Esophagus muscularis mucosa (tissue), 4 donors: ENCODE measurements around the gene SDCBP2. TPM values are rescaled to one million over a fixed set of nuclear protein-coding genes. Genes with fewer than 3 reads are reported as not detected.

Experiments used
- DNase-seq: peaks from one replicate; pipeline ENCODE4 v3.0.0-alpha.2; 2017; ENCODE audit errors: extremely low spot score
- H3K27ac ChIP-seq, 4 donors: fragments of 200-600 bp; sonication (generic); replicated peaks in 1 of 4; 1 replicate in 3 of 4; 2 replicates in 1 of 4; pipeline ENCODE4 v1.5.1; 2016 to 2019; ENCODE audit warnings: mild to moderate bottlenecking in 1 of 4
- H3K27me3 ChIP-seq, 4 donors: fragments of 200-600 bp; sonication (generic); one replicate each; pipeline versions ENCODE4 v1.5.1 to v1.6.0; 2016 to 2019
- H3K36me3 ChIP-seq, 4 donors: fragments of 200-600 bp; sonication (generic); one replicate each; pipeline ENCODE4 v1.5.1; 2016 to 2019
- H3K4me1 ChIP-seq, 4 donors: fragments of 200-600 bp; sonication (generic); one replicate each; pipeline ENCODE4 v1.5.1; 2016 to 2019
- H3K4me3 ChIP-seq, 4 donors: fragments of 200-600 bp; sonication (generic); 1 replicate in 2 of 4; 2 replicates in 2 of 4; pipeline ENCODE4 v1.5.1; 2016 to 2019; ENCODE audit warnings: mild to moderate bottlenecking in 4 of 4, moderate library complexity in 1 of 4
- H3K9me3 ChIP-seq, 4 donors: fragments of 200-600 bp; sonication (generic); 1 replicate in 3 of 4; 2 replicates in 1 of 4; pipeline ENCODE4 v1.5.1; 2016 to 2019
- EP300 ChIP-seq: sonication (generic); formaldehyde crosslinking; IDR thresholded peaks from one replicate; pipeline ENCODE4 v1.6.1; 2017; ENCODE audit warnings: antibody characterized with exemption
- POLR2A ChIP-seq: fragments of 450-650 bp; IDR thresholded peaks from one replicate; pipeline ENCODE4 v1.6.1; 2017; ENCODE audit warnings: antibody characterized with exemption, moderate library complexity, mild to moderate bottlenecking, low read depth
- POLR2AphosphoS5 ChIP-seq, 2 donors: sonication (generic); formaldehyde crosslinking; IDR thresholded peaks; one replicate each; pipeline ENCODE4 v1.6.1; 2017; ENCODE audit warnings: antibody characterized with exemption in 2 of 2
- WGBS: methylation state at CpG from one replicate; pipeline ENCODE4 v1.1.5; 2018; 5-methylcytosine and 5-hydroxymethylcytosine counted together
- intact Hi-C: fragments of 100-400 bp; cut with DNase I; formaldehyde crosslinking; loops from one replicate; pipeline ENCODE4 v1.15.1; 2023
- total RNA-seq, 4 donors: library from RNA; depleted of rRNA; stranded (reverse); fragments of >200 nt; gene quantifications; one replicate each; pipeline versions ENCODE4 v1.1.0 to v1.2.1, GENCODE V29; 2016
- TF ChIP-seq, protein P1 (sequence below), 3 experiments: fragments of 200-600 bp in 2 of 3; fragments of 450-650 bp in 1 of 3; sonication (generic) in 2 of 3; IDR thresholded peaks; one replicate each; pipeline ENCODE4 v1.5.1; 2017 to 2019; ENCODE audit warnings: antibody characterized with exemption in 3 of 3, mild to moderate bottlenecking in 2 of 3, moderate library complexity in 1 of 3

SDCBP2 gene
- total RNA-seq, 4 donors from 2014 or later = 2.1 to 6.2 (median 4.1) TPM

DNA sequence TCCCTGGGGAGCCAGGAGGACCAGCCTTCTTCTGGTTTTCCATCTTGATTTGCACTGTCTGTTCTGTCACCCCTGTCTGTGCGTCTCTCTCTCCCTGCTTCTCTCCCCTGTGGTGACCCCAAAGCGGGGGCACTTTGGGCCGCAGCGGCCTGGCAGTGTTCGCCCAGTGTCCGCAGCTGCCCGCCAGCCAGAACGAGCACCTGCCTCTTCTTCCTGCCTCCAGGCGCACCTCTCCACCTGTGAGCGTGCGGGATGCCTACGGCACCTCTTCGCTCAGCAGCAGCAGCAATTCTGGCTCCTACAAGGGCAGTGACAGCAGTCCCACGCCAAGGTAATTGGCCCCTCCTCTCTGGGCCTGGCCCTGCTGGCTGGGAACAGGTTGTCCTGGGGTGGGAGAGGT is 32.0 kb downstream of the SDCBP2 start:
- Histone ChIP-seq H3K36me3 (peaks cover 0 to 59% (median 29%) of the 10 kb centered on the region in 4 donors), H3K27me3 (no peaks in the 10 kb centered on the region), H3K4me3 (no peak overlapping the region), H3K27ac (no peak overlapping the region), H3K9me3 (no peaks in the 10 kb centered on the region), H3K4me1 (peaks cover 0 to 11% (median 0%) of the 10 kb centered on the region in 4 donors)
- no peak for TF ChIP-seq POLR2AphosphoS5 (IDR thresholded peaks at IDR 0.05)
- TF ChIP-seq POLR2A = no peak
- TF ChIP-seq, protein P1, sequence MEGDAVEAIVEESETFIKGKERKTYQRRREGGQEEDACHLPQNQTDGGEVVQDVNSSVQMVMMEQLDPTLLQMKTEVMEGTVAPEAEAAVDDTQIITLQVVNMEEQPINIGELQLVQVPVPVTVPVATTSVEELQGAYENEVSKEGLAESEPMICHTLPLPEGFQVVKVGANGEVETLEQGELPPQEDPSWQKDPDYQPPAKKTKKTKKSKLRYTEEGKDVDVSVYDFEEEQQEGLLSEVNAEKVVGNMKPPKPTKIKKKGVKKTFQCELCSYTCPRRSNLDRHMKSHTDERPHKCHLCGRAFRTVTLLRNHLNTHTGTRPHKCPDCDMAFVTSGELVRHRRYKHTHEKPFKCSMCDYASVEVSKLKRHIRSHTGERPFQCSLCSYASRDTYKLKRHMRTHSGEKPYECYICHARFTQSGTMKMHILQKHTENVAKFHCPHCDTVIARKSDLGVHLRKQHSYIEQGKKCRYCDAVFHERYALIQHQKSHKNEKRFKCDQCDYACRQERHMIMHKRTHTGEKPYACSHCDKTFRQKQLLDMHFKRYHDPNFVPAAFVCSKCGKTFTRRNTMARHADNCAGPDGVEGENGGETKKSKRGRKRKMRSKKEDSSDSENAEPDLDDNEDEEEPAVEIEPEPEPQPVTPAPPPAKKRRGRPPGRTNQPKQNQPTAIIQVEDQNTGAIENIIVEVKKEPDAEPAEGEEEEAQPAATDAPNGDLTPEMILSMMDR (IDR thresholded peaks at IDR 0.05) = no peak
- no peak for TF ChIP-seq EP300
- WGBS = 93% methylated on average over 14 of the region's 14 CpGs
- intact Hi-C loops = no loop called here
- DNase-seq = no peak

DNA sequence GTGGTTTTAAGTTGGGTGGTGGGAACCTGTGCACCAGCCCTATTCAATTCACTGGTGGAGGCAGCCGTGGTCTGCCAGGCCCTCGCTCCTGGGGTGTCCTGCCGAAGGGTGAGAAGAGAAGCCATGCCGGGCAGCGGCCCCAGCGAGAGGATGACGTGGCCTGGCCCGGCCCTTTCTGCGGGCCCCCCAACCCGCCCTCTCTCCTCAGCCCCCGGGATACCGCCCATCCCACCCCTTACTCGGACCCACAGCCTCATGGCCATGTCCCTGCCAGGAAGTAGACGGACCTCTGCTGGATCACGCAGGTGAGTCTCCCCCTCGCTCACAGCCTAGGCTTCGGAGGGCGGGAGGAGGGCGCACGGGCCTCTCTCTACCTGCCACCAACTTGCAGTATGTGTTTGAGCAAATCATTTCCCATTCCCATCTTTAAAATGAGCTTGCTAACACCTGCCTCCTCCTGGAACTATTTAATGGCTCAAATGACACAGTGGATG is 32.8 kb downstream of the SDCBP2 start:
- intact Hi-C loops = no loop called here
- no peak for DNase-seq
- peaks cover 0 to 13% (median 1%) of the 10 kb centered on the region in 4 donors for H3K4me1 ChIP-seq
- H3K9me3 ChIP-seq = no peaks in the 10 kb centered on the region
- no peak overlapping the region for H3K4me3 ChIP-seq
- H3K27ac ChIP-seq = no peak overlapping the region
- 90% methylated on average over 13 of the region's 20 CpGs for WGBS
- TF ChIP-seq, protein P1 (IDR thresholded peaks at IDR 0.05) = no peak
- no peak for TF ChIP-seq POLR2AphosphoS5 (IDR thresholded peaks at IDR 0.05)
- no peak for TF ChIP-seq EP300
- TF ChIP-seq POLR2A = no peak
- no peaks in the 10 kb centered on the region for H3K27me3 ChIP-seq
- peaks cover 0 to 58% (median 29%) of the 10 kb centered on the region in 4 donors for H3K36me3 ChIP-seq

DNA sequence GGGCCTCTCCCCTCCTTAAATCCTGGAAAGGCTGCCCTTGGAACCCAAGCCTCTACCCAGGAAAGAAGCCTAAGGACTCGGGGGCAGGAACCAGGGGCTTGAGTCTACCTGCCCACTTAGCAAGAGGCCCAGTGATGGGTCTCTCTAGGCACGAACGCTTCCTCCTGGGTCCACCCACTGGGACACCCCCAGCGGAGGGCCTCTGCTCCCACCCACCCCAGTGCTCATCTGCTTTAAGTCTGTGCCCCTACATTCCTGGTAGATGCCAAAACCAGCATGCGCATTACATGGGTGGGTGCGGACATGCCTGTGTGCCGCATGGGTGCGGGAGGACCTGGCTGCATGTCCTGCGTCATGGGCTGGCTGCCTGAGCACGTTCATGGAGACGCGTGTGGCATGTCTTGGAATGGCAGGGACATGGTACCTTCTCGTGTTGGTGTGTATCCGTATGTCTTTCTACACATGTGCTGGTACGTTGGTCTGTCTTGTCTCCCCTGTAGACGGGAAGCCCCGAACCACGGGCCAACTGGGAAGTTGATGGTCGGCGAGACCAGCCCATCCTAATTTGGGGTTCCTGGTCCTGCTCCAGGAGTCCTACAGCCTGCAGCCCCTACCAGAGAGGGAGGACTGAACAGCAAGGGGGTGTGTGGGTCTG is 33.5 kb downstream of the SDCBP2 start:
- Histone ChIP-seq H3K9me3 (no peaks in the 10 kb centered on the region), H3K4me1 (peaks cover 0 to 7% (median 3%) of the 10 kb centered on the region in 4 donors), H3K27ac (no peak overlapping the region), H3K4me3 (no peak overlapping the region), H3K27me3 (no peaks in the 10 kb centered on the region), H3K36me3 (peaks cover 0 to 50% (median 25%) of the 10 kb centered on the region in 4 donors)
- 93% methylated on average over 18 of the region's 20 CpGs for WGBS
- intact Hi-C loops = no loop called here
- no peak for DNase-seq
- TF ChIP-seq, protein P1 (IDR thresholded peaks at IDR 0.05) = no peak
- TF ChIP-seq POLR2A (no peak), EP300 (no peak), POLR2AphosphoS5 (IDR thresholded peaks at IDR 0.05) (no peak)

DNA sequence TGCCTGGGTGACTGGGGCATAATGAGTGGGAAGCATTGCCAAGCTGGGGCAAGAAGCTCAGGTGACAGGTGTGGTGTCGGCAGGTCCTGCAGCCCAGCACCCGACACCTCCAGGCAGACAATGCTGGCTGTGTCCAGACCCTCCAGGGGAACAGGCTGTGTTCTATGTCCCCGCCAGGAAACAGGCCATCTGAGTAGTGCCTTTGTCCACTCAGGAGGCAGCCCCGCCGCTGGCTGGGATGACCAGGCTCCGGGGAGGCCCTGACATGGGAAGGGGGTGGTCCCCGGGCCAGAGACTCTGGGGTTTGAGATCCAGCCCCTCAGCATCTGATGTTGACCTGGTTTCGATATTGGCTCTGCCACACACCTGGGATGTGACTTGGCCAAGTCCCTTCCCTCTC is 34.4 kb downstream of the SDCBP2 start:
- WGBS = 96% methylated on average over 4 of the region's 8 CpGs
- Histone ChIP-seq H3K27ac (no peak overlapping the region), H3K4me1 (peaks cover 0 to 6% (median 3%) of the 10 kb centered on the region in 4 donors), H3K36me3 (peaks cover 0 to 41% (median 20%) of the 10 kb centered on the region in 4 donors), H3K9me3 (no peaks in the 10 kb centered on the region), H3K27me3 (no peaks in the 10 kb centered on the region), H3K4me3 (no peak overlapping the region)
- intact Hi-C loops = no loop called here
- TF ChIP-seq POLR2A (no peak), POLR2AphosphoS5 (IDR thresholded peaks at IDR 0.05) (no peak), EP300 (no peak)
- TF ChIP-seq, protein P1 (IDR thresholded peaks at IDR 0.05) = no peak
- DNase-seq = no peak
